Sigmoid colon (tissue), 4 donors: ENCODE measurements around the gene ANKRD1.
A peak's percentile ranks its signal among the peaks of the same experiment; 100 is the strongest.

Source experiments
- CTCF ChIP-seq, 4 experiments: fragments of 450-650 bp in 3 of 4; fragments of 200-600 bp in 1 of 4; IDR thresholded peaks; one replicate each; pipeline ENCODE4 v1.5.1; 2016 to 2019; ENCODE audit warnings: antibody characterized with exemption in 4 of 4, mild to moderate bottlenecking in 3 of 4, moderate library complexity in 2 of 4
- EP300 ChIP-seq, 4 donors: sonication (generic); formaldehyde crosslinking; IDR thresholded peaks; one replicate each; pipeline ENCODE4 v1.6.1; 2017; ENCODE audit warnings: antibody characterized with exemption in 4 of 4
- POLR2A ChIP-seq, 2 donors: fragments of 450-650 bp; IDR thresholded peaks; one replicate each; pipeline ENCODE4 v1.6.1; 2016; ENCODE audit warnings: antibody characterized with exemption in 2 of 2, mild to moderate bottlenecking in 2 of 2, moderate library complexity in 2 of 2

GRCh38 chr10:90911133-90912051 lies 9.5 kb downstream of the ANKRD1 start:
- TF ChIP-seq CTCF (IDR thresholded peaks at IDR 0.05) (peak; percentile 52 to 85 (median 64)), POLR2A (IDR thresholded peaks at IDR 0.05) (no peak), EP300 (IDR thresholded peaks at IDR 0.05) (no peak)
